Ovary (tissue), 3 donors: ENCODE measurements around the gene CFAP65.

Source experiments
- POLR2A ChIP-seq: fragments of 450-650 bp; IDR thresholded peaks from one replicate; pipeline ENCODE4 v1.6.1; 2017; ENCODE audit warnings: antibody characterized with exemption, mild to moderate bottlenecking, moderate library complexity
- TF ChIP-seq, protein P1 (sequence below), 3 donors: fragments of 450-650 bp in 2 of 3; fragments of 200-600 bp in 1 of 3; IDR thresholded peaks; one replicate each; pipeline versions ENCODE4 v1.5.1 to v1.8.0; 2016 to 2022; ENCODE audit warnings: antibody characterized with exemption in 3 of 3, mild to moderate bottlenecking in 1 of 3
- donor health status: DM: no; HTN: no; CAD: no.

- TF ChIP-seq, protein P1, sequence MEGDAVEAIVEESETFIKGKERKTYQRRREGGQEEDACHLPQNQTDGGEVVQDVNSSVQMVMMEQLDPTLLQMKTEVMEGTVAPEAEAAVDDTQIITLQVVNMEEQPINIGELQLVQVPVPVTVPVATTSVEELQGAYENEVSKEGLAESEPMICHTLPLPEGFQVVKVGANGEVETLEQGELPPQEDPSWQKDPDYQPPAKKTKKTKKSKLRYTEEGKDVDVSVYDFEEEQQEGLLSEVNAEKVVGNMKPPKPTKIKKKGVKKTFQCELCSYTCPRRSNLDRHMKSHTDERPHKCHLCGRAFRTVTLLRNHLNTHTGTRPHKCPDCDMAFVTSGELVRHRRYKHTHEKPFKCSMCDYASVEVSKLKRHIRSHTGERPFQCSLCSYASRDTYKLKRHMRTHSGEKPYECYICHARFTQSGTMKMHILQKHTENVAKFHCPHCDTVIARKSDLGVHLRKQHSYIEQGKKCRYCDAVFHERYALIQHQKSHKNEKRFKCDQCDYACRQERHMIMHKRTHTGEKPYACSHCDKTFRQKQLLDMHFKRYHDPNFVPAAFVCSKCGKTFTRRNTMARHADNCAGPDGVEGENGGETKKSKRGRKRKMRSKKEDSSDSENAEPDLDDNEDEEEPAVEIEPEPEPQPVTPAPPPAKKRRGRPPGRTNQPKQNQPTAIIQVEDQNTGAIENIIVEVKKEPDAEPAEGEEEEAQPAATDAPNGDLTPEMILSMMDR (IDR thresholded peaks at IDR 0.05): no peak
- TF ChIP-seq POLR2A: no peak
Measured at GRCh38 chr2:219002395-219003266, 38.7 kb downstream of the CFAP65 start.
